Esophagus muscularis mucosa (tissue), 4 donors: ENCODE measurements around the gene HDAC5. TPM values are rescaled to one million over a fixed set of nuclear protein-coding genes. Genes with fewer than 3 reads are reported as not detected.

Source experiments
- DNase-seq: peaks from one replicate; pipeline ENCODE4 v3.0.0-alpha.2; 2017; ENCODE audit errors: extremely low spot score
- H3K27ac ChIP-seq, 4 donors: fragments of 200-600 bp; sonication (generic); replicated peaks in 1 of 4; 1 replicate in 3 of 4; 2 replicates in 1 of 4; pipeline ENCODE4 v1.5.1; 2016 to 2019; ENCODE audit warnings: mild to moderate bottlenecking in 1 of 4
- H3K27me3 ChIP-seq, 4 donors: fragments of 200-600 bp; sonication (generic); one replicate each; pipeline versions ENCODE4 v1.5.1 to v1.6.0; 2016 to 2019
- H3K36me3 ChIP-seq, 4 donors: fragments of 200-600 bp; sonication (generic); one replicate each; pipeline ENCODE4 v1.5.1; 2016 to 2019
- H3K4me1 ChIP-seq, 4 donors: fragments of 200-600 bp; sonication (generic); one replicate each; pipeline ENCODE4 v1.5.1; 2016 to 2019
- H3K4me3 ChIP-seq, 4 donors: fragments of 200-600 bp; sonication (generic); 1 replicate in 2 of 4; 2 replicates in 2 of 4; pipeline ENCODE4 v1.5.1; 2016 to 2019; ENCODE audit warnings: mild to moderate bottlenecking in 4 of 4, moderate library complexity in 1 of 4
- H3K9me3 ChIP-seq, 4 donors: fragments of 200-600 bp; sonication (generic); 1 replicate in 3 of 4; 2 replicates in 1 of 4; pipeline ENCODE4 v1.5.1; 2016 to 2019
- EP300 ChIP-seq: sonication (generic); formaldehyde crosslinking; IDR thresholded peaks from one replicate; pipeline ENCODE4 v1.6.1; 2017; ENCODE audit warnings: antibody characterized with exemption
- POLR2A ChIP-seq: fragments of 450-650 bp; IDR thresholded peaks from one replicate; pipeline ENCODE4 v1.6.1; 2017; ENCODE audit warnings: antibody characterized with exemption, moderate library complexity, mild to moderate bottlenecking, low read depth
- POLR2AphosphoS5 ChIP-seq, 2 donors: sonication (generic); formaldehyde crosslinking; IDR thresholded peaks; one replicate each; pipeline ENCODE4 v1.6.1; 2017; ENCODE audit warnings: antibody characterized with exemption in 2 of 2
- WGBS: methylation state at CpG from one replicate; pipeline ENCODE4 v1.1.5; 2018; 5-methylcytosine and 5-hydroxymethylcytosine counted together
- intact Hi-C: fragments of 100-400 bp; cut with DNase I; formaldehyde crosslinking; loops from one replicate; pipeline ENCODE4 v1.15.1; 2023
- total RNA-seq, 4 donors: library from RNA; depleted of rRNA; stranded (reverse); fragments of >200 nt; gene quantifications; one replicate each; pipeline versions ENCODE4 v1.1.0 to v1.2.1, GENCODE V29; 2016
- TF ChIP-seq, protein P1 (sequence below), 3 experiments: fragments of 200-600 bp in 2 of 3; fragments of 450-650 bp in 1 of 3; sonication (generic) in 2 of 3; IDR thresholded peaks; one replicate each; pipeline ENCODE4 v1.5.1; 2017 to 2019; ENCODE audit warnings: antibody characterized with exemption in 3 of 3, mild to moderate bottlenecking in 2 of 3, moderate library complexity in 1 of 3

HDAC5 gene
- total RNA-seq, 4 donors from 2014 or later, result 75.6 to 237 (median 130) TPM

- Histone ChIP-seq H3K4me1 (peaks cover 13 to 40% (median 39%) of the 10 kb centered on the region in 4 donors), H3K4me3 (no peak overlapping the region), H3K36me3 (peaks cover 0 to 2% (median 0%) of the 10 kb centered on the region in 4 donors), H3K9me3 (no peaks in the 10 kb centered on the region), H3K27me3 (no peaks in the 10 kb centered on the region), H3K27ac (no peak overlapping the region)
- 82% methylated on average over 3 of the region's 7 CpGs for WGBS
- intact Hi-C loops, result no loop called here
- no peak for DNase-seq
- TF ChIP-seq EP300 (no peak), POLR2AphosphoS5 (IDR thresholded peaks at IDR 0.05) (no peak), POLR2A (no peak)
- TF ChIP-seq, protein P1, sequence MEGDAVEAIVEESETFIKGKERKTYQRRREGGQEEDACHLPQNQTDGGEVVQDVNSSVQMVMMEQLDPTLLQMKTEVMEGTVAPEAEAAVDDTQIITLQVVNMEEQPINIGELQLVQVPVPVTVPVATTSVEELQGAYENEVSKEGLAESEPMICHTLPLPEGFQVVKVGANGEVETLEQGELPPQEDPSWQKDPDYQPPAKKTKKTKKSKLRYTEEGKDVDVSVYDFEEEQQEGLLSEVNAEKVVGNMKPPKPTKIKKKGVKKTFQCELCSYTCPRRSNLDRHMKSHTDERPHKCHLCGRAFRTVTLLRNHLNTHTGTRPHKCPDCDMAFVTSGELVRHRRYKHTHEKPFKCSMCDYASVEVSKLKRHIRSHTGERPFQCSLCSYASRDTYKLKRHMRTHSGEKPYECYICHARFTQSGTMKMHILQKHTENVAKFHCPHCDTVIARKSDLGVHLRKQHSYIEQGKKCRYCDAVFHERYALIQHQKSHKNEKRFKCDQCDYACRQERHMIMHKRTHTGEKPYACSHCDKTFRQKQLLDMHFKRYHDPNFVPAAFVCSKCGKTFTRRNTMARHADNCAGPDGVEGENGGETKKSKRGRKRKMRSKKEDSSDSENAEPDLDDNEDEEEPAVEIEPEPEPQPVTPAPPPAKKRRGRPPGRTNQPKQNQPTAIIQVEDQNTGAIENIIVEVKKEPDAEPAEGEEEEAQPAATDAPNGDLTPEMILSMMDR (IDR thresholded peaks at IDR 0.05), result no peak
Measured at GRCh38 chr17:44167181-44167861, 43.9 kb upstream of the HDAC5 start.

DNA sequence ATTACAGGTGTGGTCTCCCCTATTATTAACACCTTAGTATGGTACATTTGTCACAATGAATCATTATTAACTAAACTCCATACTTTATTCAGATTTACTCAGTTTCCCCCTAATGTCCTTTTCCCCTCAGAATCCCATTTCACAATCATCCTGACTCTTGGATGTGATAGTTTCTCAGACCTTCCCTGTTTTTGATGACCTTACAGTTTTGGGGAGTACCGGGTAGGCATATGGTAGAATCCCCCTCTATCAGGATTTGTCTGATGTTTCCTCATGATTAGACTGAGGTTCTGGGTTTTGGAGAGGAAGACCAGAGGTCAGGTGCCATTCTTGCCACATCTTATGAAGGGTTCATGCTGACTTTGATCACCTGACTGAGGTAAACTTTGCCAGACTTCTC, 41.0 kb upstream of the HDAC5 start:
- H3K4me3 ChIP-seq, result no peak overlapping the region
- TF ChIP-seq POLR2AphosphoS5 (IDR thresholded peaks at IDR 0.05), result no peak
- TF ChIP-seq, protein P1 (IDR thresholded peaks at IDR 0.05), result no peak
- no peak for TF ChIP-seq EP300
- no peak for TF ChIP-seq POLR2A
- no peak overlapping the region for H3K27ac ChIP-seq
- H3K27me3 ChIP-seq, result no peaks in the 10 kb centered on the region
- H3K36me3 ChIP-seq, result no peaks in the 10 kb centered on the region
- DNase-seq, result no peak
- peaks cover 8 to 14% (median 13%) of the 10 kb centered on the region in 4 donors for H3K4me1 ChIP-seq
- 85% methylated on average over 1 of the region's 1 CpG for WGBS
- H3K9me3 ChIP-seq, result no peaks in the 10 kb centered on the region
- intact Hi-C loops, result no loop called here

DNA sequence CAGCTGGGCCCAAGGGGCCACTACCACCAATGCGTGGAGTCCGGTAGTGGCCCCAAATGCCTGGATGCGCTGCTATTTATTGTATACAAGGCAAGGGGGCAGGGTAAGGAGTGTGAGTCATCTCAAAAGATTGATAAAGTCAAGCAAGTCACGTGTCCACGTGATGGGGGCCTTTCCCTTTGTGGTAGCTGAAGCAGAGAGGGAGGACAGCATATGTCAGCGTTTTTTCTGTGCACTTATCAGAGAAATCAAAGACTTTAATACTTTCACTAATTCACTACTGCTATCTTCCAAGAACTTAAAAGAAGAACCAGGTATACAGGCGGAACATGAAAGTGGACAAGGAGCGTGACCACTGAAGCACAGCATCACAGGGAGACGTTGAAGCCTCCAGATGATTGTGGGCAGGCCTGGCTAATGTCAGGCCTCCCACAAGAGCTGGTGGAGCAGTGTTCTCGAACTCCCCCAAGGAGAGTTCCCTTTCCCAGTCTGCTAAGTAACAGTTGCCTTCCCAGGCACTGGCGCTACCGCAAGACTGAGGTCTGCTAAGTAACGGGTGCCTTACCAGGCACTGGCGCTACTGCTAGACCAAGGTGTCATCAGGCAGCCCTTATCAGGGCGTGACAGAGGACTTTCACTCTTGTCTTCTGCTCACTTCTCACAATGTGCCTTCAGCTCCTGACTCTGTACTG, 36.2 kb upstream of the HDAC5 start:
- 90% methylated on average over 14 of the region's 15 CpGs for WGBS
- Histone ChIP-seq H3K27me3 (no peaks in the 10 kb centered on the region), H3K27ac (no peak overlapping the region), H3K4me3 (no peak overlapping the region), H3K36me3 (peaks cover 0 to 9% (median 0%) of the 10 kb centered on the region in 4 donors), H3K4me1 (no peaks in the 10 kb centered on the region), H3K9me3 (no peaks in the 10 kb centered on the region)
- TF ChIP-seq EP300, result no peak
- intact Hi-C loops, result no loop called here
- DNase-seq, result no peak

DNA sequence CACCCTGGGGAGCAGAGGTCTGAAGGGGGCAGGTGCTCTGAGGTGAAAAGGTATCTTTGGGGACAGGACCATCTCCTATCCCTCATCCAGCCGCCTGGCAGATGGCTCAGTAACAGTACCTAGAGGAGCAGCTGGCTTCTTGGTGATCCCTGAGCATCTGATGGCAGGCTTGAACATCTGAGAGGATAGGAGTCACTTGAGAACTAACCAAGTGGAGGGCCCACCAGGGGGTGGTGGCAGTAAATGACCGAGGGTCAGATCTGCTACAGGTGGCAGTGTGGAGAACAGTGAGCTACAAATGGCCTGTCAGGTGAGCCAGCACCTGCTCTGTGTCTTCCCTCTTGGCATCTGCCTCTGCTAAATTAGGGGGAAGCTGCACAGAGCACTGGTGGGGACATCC, 32.0 kb upstream of the HDAC5 start:
- no peak for TF ChIP-seq POLR2AphosphoS5 (IDR thresholded peaks at IDR 0.05)
- TF ChIP-seq POLR2A, result no peak
- no peak for TF ChIP-seq EP300
- TF ChIP-seq, protein P1 (IDR thresholded peaks at IDR 0.05), result no peak
- intact Hi-C loops, result no loop called here
- H3K9me3 ChIP-seq, result no peaks in the 10 kb centered on the region
- WGBS, result 89% methylated on average over 2 of the region's 2 CpGs
- peaks cover 0 to 12% (median 0%) of the 10 kb centered on the region in 4 donors for H3K36me3 ChIP-seq
- H3K27ac ChIP-seq, result no peak overlapping the region
- DNase-seq, result no peak
- no peak overlapping the region for H3K4me3 ChIP-seq
- H3K27me3 ChIP-seq, result no peaks in the 10 kb centered on the region
- peaks cover 0 to under 1% (median 0%) of the 10 kb centered on the region in 4 donors for H3K4me1 ChIP-seq

DNA sequence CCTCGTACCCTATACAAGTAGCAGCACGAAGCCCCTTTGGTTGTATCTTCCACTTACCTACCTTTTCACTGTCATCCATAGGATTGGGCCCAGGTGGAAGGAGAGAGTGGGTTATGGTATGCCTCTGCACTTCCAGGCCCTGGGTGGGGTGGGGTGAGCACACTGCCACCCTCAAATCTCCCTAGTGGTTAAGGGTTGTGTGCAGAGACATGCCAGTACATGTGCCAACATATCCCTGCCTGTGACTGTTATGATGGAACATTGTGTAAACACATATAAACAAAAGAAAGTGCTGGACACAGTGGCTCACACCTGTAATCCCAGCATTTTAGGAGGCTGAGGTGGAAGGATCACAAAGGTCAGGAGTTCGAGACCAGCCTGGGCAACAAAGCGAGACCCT, 29.4 kb upstream of the HDAC5 start:
- H3K27me3 ChIP-seq, result no peaks in the 10 kb centered on the region
- no peaks in the 10 kb centered on the region for H3K9me3 ChIP-seq
- intact Hi-C loops, result no loop called here
- peaks cover 0 to 17% (median 3%) of the 10 kb centered on the region in 4 donors for H3K36me3 ChIP-seq
- WGBS, result 96% methylated on average over 4 of the region's 4 CpGs
- TF ChIP-seq POLR2AphosphoS5 (IDR thresholded peaks at IDR 0.05) (no peak), EP300 (no peak), POLR2A (no peak)
- TF ChIP-seq, protein P1 (IDR thresholded peaks at IDR 0.05), result no peak
- H3K4me1 ChIP-seq, result peaks cover 0 to 14% (median 1%) of the 10 kb centered on the region in 4 donors
- H3K27ac ChIP-seq, result no peak overlapping the region
- no peak overlapping the region for H3K4me3 ChIP-seq
- DNase-seq, result no peak
